ENCODE results near the gene APOBEC4. TPM values are rescaled to one million over a fixed set of nuclear protein-coding genes. Genes with fewer than 3 reads are reported as not detected.
"Not testable (repeated sequence)": the region's sequence is repeated elsewhere in the genome, so short reads cannot be mapped to it uniquely, and the experiment has no call there.

The APOBEC4 gene
- total and polyA plus RNA-seq, 8 donors: not detected

GRCh38 chr1:183686229-183686628 is 33.1 kb upstream of the APOBEC4 start:
- intact Hi-C loops (cut with DNase I; ENCODE audit: low total_unique reads): no loop called here
- H3K36me3 ChIP-seq: no peaks in the 10 kb centered on the region
- peaks cover 0 to 4% (median 0%) of the 10 kb centered on the region in 3 donors for H3K27me3 ChIP-seq
- no peaks in the 10 kb centered on the region for H3K4me1 ChIP-seq
- H3K9me3 ChIP-seq: no peaks in the 10 kb centered on the region
- TF ChIP-seq POLR2A (IDR thresholded peaks at IDR 0.05) (no peak), EP300 (IDR thresholded peaks at IDR 0.05) (no peak), POLR2AphosphoS5 (IDR thresholded peaks at IDR 0.05) (no peak), CTCF (IDR thresholded peaks at IDR 0.05) (no peak)
- no peak overlapping the region for H3K27ac ChIP-seq
- DNase-seq: no peak
- no peak overlapping the region for H3K4me3 ChIP-seq

GRCh38 chr1:183685112-183685713 is 32.1 kb upstream of the APOBEC4 start:
- no peak overlapping the region for H3K4me3 ChIP-seq
- TF ChIP-seq POLR2A (IDR thresholded peaks at IDR 0.05) (no peak), CTCF (IDR thresholded peaks at IDR 0.05) (peak in 5 of 7 experiments; percentile 40 to 82 (median 66))
- 7 to 17% (median 14%) methylated on average over 3 of the region's 3 CpGs for WGBS, 5 donors
- no peaks in the 10 kb centered on the region for H3K4me1 ChIP-seq
- intact Hi-C loops (cut with DNase I; ENCODE audit: low total_unique reads): no loop called here
- no peak overlapping the region for H3K27ac ChIP-seq
- no peaks in the 10 kb centered on the region for H3K9me3 ChIP-seq
- peak; percentile 30 to 66 for DNase-seq
- no peaks in the 10 kb centered on the region for H3K36me3 ChIP-seq
- H3K27me3 ChIP-seq: peaks cover 0 to 4% (median 0%) of the 10 kb centered on the region in 3 donors

- intact Hi-C loops (cut with DNase I; ENCODE audit: low total_unique reads); H3K9me3 ChIP-seq; H3K36me3 ChIP-seq; H3K4me1 ChIP-seq; H3K27me3 ChIP-seq; H3K27ac ChIP-seq; DNase-seq; H3K4me3 ChIP-seq: not testable (repeated sequence)
- 96 to 98% (median 97%) methylated on average over 4 of the region's 4 CpGs for WGBS, 5 donors
These were observed 26.2 kb upstream of the APOBEC4 start for GRCh38 chr1:183679363-183679762.

DNA sequence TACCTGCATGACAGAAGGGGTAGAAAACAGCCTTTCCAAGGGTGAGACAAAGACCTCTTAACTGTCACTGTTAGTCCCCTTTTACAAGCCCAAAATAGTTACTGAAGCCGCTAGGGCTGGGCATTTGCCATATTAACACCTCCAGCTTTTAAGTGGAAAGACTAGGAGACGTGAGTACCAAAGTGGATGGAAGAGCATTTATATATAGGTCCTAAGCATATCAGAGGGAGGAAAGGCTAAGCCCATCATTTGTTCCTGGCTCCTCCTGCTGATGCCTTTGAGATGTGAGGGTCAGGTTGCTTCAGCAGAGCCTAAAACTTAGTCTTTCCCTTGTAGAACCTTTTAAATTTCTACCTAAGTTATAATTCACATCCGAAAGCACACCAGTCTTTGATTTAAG is 25.7 kb upstream of the APOBEC4 start:
- DNase-seq: no peak
- Histone ChIP-seq H3K27me3 (no peaks in the 10 kb centered on the region), H3K4me3 (no peak overlapping the region), H3K36me3 (no peaks in the 10 kb centered on the region), H3K27ac (no peak overlapping the region), H3K4me1 (no peaks in the 10 kb centered on the region), H3K9me3 (no peaks in the 10 kb centered on the region)
- intact Hi-C loops (cut with DNase I; ENCODE audit: low total_unique reads): no loop called here
- WGBS, 5 donors: 85 to 95% (median 91%) methylated on average over 3 of the region's 3 CpGs
- no peak for TF ChIP-seq EP300 (IDR thresholded peaks at IDR 0.05)
- no peak for TF ChIP-seq POLR2A (IDR thresholded peaks at IDR 0.05)
- no peak for TF ChIP-seq CTCF (IDR thresholded peaks at IDR 0.05)
- no peak for TF ChIP-seq POLR2AphosphoS5 (IDR thresholded peaks at IDR 0.05)

GRCh38 chr1:183676586-183677189 is 23.6 kb upstream of the APOBEC4 start:
- H3K27me3 ChIP-seq: no peaks in the 10 kb centered on the region
- no peak overlapping the region for H3K4me3 ChIP-seq
- WGBS, 5 donors: 53 to 62% (median 56%) methylated on average over 2 of the region's 2 CpGs
- TF ChIP-seq EP300 (IDR thresholded peaks at IDR 0.05) (no peak), CTCF (IDR thresholded peaks at IDR 0.05) (no peak), POLR2A (IDR thresholded peaks at IDR 0.05) (no peak), POLR2AphosphoS5 (IDR thresholded peaks at IDR 0.05) (no peak)
- no peak for DNase-seq
- peaks cover 0 to under 1% (median 0%) of the 10 kb centered on the region in 4 donors for H3K9me3 ChIP-seq
- no peaks in the 10 kb centered on the region for H3K4me1 ChIP-seq
- no peak overlapping the region for H3K27ac ChIP-seq
- intact Hi-C loops (cut with DNase I; ENCODE audit: low total_unique reads): no loop called here
- H3K36me3 ChIP-seq: no peaks in the 10 kb centered on the region

Measured in stomach (tissue), 9 donors.